ENCODE measurements around the gene BACE1.

DNA sequence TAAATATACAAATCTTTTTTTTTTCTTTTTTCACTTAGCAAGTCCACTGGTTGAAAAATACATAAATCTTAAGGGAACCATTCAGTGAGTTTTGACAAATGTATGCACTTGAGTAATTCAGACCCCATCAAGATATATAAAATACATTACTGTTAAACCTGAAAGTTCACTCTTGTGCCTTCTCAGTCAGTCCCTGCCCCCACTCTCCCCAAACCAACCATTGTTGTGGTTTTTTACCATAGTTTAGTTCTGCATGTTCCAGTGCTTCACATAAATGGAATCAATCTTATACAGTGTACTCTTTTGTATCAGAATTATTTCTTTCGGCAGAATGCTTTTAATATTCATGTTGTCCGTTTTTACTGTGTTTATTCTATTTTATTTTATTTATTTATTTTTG is 57.5 kb downstream of the BACE1 start:
- TF ChIP-seq, protein P1, sequence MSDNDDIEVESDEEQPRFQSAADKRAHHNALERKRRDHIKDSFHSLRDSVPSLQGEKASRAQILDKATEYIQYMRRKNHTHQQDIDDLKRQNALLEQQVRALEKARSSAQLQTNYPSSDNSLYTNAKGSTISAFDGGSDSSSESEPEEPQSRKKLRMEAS (IDR thresholded peaks at IDR 0.05): no peak
- TF ChIP-seq RXRA (IDR thresholded peaks at IDR 0.05): no peak
- no peak for TF ChIP-seq CTCF (IDR thresholded peaks at IDR 0.05; ENCODE audit: low read depth, low read length, missing input control)
- TF ChIP-seq GABPA (IDR thresholded peaks at IDR 0.05 in 1 of 2, conservative IDR thresholded peaks at IDR 0.05 in 1 of 2): no peak
- no peak for TF ChIP-seq JUND (IDR thresholded peaks at IDR 0.05)
- TF ChIP-seq EGR1 (IDR thresholded peaks at IDR 0.05; ENCODE audit: low read depth in 2 of 2): no peak
- TF ChIP-seq RAD21 (IDR thresholded peaks at IDR 0.05): no peak
- TF ChIP-seq, protein P2, sequence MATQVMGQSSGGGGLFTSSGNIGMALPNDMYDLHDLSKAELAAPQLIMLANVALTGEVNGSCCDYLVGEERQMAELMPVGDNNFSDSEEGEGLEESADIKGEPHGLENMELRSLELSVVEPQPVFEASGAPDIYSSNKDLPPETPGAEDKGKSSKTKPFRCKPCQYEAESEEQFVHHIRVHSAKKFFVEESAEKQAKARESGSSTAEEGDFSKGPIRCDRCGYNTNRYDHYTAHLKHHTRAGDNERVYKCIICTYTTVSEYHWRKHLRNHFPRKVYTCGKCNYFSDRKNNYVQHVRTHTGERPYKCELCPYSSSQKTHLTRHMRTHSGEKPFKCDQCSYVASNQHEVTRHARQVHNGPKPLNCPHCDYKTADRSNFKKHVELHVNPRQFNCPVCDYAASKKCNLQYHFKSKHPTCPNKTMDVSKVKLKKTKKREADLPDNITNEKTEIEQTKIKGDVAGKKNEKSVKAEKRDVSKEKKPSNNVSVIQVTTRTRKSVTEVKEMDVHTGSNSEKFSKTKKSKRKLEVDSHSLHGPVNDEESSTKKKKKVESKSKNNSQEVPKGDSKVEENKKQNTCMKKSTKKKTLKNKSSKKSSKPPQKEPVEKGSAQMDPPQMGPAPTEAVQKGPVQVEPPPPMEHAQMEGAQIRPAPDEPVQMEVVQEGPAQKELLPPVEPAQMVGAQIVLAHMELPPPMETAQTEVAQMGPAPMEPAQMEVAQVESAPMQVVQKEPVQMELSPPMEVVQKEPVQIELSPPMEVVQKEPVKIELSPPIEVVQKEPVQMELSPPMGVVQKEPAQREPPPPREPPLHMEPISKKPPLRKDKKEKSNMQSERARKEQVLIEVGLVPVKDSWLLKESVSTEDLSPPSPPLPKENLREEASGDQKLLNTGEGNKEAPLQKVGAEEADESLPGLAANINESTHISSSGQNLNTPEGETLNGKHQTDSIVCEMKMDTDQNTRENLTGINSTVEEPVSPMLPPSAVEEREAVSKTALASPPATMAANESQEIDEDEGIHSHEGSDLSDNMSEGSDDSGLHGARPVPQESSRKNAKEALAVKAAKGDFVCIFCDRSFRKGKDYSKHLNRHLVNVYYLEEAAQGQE (IDR thresholded peaks at IDR 0.05): no peak
- no peak for TF ChIP-seq TAF1 (conservative IDR thresholded peaks at IDR 0.05)
- no peak for TF ChIP-seq ZBTB33 (IDR thresholded peaks at IDR 0.05)
- TF ChIP-seq YY1 (IDR thresholded peaks at IDR 0.05): no peak
- TF ChIP-seq, protein P3, sequence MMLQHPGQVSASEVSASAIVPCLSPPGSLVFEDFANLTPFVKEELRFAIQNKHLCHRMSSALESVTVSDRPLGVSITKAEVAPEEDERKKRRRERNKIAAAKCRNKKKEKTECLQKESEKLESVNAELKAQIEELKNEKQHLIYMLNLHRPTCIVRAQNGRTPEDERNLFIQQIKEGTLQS (IDR thresholded peaks at IDR 0.05): no peak
- no peak for TF ChIP-seq SP1 (IDR thresholded peaks at IDR 0.05)
